ENCODE data around the gene SSU72.
"Not testable (repeated sequence)": the region's sequence is repeated elsewhere in the genome, so short reads cannot be mapped to it uniquely, and the experiment has no call there.

The SSU72 gene

DNA sequence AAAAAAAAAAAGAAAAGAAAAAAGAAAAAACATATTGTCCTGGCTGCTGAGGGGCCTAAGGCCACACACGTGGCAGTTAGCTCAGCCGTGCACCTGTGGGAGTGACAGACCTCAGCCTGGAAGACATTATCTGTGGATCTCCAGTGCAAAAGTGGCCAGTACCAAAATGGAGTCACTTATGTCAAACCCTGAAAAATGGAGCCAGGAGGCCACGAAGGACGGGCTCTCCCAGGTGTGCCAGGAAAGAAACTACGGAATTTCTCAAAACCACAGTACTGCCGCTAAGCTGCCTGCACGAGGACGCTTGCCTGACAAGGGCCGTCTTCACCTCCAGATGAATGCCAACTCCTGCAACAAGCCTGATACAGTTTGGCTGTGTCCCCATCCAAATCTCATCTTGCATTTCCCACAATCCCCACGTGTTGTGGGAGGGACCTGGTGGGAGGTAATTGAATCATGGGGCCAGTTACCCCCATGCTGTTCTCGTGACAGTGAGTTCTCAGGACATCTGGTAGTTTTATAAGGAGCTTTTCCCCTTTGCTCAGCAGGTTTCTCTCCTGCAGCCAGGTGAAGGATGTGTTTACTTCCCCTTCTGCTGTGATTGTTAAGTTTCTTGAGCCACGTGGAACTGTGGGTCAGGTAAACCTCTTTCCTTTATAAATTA, 35.3 kb upstream of the SSU72 start:
- no peak for DNase-seq

DNA sequence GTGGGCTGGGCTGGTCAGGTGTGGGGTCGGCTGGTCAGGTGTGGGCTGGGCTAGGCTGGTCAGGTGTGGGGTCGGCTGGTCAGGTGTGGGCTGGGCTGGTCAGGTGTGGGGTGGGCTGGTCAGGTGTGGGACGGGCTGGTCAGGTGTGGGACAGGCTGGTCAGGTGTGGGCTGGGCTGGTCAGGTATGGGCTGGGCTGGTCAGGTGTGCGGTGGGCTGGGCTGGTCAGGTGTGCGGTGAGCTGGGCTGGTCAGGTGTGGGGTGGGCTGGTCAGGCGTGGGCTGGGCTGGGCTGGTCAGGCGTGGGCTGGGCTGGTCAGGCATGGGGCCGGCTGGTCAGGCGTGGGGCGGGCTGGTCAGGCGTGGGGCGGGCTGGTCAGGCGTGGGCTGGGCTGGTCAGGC, 31.6 kb upstream of the SSU72 start:
- no peak for DNase-seq

DNA sequence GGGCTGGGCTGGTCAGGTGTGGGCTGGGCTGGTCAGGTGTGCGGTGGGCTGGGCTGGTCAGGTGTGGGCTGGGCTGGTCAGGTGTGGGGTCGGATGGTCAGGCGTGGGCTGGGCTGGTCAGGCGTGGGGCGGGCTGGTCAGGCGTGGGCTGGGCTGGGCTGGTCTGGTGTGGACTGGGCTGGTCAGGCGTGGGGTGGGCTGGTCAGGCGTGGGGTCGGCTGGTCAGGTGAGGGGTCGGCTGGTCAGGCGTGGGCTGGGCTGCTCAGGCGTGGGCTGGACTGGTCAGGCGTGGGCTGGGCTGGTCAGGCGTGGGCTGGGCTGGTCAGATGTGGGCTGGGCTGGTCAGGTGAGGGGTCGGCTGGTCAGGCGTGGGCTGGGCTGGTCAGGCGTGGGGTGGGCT, 31.1 kb upstream of the SSU72 start:
- no peak for DNase-seq

DNA sequence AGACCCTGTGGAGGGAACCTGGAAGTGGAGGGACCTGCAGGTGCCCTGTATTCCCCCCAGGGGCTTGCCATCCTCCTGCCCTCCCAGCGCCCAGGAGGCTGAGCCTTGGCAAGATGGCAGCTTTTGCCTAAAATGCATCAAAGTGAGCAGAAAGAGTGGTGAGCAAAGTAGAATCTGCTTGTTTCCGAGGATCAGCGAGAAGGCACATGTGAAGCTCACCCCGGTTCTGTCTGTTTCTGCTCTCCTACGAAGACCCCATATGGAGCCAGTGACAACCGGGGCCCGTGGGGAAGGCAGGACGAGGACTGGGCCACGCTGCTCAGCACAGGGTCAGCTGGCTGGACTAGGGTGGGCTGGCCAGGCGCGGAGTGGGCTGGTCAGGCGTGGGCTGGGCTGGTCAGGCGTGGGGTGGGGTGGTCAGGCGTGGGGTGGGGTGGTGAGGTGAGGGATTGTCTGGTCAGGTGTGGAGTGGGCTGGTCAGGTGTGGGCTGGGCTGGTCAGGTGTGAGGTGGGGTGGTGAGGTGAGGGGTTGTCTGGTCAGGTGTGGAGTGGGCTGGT, 30.4 kb upstream of the SSU72 start:
- DNase-seq: no peak

DNA sequence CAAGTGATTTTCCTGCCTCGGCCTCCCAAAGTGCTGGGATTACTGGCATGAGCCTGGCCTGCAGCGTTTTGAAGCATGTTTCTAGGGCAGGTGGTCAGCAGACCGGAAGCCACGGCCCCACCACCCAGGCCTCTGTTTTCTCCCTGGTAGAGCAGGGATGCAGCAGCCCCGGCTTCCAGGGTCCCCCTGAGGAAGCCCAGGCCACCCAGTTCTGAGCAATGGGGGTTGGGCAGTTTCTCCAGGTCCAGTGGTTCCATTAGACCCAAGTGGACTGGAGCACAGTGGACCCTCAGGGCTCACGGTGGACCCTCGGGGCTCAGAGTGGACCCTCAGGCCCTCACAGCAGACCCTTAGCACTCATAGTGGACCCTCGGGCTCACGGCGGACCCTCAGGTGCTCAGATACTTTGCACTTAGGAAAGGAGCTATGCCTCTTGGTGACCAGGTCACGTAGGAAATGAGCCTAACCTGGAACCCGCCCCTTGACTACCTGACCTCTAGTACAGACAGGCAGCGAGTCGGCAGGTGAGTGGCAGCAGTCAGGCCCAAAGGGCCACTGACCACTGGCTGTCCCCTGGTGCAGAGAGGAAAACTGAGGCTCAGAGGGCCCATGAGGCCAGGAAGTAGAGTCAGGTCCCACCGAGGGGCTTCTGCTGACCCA, 29.8 kb upstream of the SSU72 start:
- no peak for DNase-seq

DNA sequence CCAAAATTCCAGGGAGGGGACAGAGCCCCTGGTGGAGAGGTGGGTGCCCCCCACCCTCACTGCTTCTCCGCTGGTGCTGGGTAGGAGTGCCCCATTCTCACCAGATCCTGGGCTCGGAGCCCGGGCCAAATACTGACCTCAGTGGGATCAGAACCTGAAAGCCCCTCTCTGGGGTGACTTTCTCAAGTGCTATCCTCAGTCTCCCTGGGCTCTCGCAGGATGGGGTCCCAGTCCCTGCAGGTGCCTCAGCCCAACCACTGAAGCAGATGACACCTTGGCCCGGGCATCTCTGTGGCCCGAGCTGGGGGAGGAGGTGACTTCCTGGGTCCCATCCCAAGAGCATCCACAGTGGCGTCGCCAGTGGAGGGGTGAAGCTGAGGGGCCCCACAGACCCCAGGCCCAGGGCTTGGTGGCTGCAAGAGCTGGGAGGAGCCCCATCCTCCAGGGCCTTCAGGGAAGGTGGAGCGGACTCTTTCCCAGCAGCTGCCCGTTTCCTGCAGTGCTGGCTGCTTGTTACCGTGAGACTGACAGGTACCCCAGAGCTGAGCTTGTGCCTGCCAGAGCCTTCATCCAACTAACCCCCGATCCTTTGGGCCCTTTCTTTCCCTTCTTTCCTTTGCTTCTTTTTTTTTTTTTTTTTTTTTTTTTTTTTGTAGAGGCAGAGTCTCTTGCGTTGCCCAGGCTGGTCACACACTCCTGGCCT, 29.2 kb upstream of the SSU72 start:
- no peak for DNase-seq

DNA sequence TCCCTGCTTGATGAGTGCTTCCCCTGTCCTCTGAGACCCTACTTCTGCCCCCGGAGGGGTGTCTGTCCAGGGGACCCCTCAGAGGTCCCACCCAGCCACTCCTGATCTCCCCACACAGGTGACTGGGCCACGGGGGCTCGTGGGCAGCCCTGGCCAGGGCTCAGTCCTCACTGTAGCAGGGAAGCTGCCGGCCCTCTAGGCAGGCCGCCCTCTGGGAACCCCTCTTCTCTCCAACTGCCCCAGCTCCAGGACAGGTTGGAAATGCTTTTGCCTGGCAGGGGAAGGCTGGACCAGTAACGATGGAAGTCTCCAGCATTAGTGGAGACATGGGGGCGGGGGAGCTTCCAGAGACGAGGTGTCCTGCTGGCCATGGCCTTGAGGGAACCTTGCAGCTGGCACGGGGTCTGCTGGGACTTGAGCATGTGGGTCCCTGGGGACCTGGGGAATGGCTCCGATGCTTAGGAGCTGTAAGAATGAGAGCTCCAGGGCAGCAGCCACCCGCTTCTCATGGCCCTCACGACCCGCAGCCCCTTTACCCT, 28.4 kb upstream of the SSU72 start:
- no peak for DNase-seq

DNA sequence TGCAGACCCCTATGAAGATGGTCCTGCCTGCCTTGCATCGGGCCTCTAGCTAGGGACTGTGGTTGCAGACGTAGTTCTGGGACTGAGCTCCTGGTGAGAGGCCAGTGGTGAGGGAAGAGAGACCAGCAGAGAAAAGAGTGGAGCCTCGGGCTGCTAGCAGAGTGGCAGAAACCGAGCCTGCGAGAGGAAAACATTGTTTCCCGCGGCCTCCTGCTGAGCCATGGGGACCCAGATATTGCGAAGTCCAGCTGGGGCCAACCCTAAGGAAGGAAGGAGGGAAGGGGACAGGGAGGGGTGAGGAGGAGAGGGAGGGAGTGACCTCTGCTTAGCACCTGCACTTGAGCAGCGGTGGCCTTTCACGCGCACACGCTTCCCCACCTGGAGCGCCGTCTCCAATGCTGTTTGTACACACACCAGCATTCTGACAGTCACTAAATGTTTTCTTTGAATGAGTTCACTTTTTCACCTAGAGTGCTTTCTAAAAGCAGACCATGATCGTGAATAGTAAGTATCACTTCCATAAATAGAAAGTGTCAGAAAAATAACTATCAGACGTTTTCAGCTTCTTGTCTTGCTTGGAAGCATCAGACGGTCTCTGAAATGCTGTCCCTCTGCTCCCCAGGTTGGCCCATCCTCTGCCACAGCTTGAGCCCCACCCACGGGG, 27.8 kb upstream of the SSU72 start:
- DNase-seq: no peak

DNA sequence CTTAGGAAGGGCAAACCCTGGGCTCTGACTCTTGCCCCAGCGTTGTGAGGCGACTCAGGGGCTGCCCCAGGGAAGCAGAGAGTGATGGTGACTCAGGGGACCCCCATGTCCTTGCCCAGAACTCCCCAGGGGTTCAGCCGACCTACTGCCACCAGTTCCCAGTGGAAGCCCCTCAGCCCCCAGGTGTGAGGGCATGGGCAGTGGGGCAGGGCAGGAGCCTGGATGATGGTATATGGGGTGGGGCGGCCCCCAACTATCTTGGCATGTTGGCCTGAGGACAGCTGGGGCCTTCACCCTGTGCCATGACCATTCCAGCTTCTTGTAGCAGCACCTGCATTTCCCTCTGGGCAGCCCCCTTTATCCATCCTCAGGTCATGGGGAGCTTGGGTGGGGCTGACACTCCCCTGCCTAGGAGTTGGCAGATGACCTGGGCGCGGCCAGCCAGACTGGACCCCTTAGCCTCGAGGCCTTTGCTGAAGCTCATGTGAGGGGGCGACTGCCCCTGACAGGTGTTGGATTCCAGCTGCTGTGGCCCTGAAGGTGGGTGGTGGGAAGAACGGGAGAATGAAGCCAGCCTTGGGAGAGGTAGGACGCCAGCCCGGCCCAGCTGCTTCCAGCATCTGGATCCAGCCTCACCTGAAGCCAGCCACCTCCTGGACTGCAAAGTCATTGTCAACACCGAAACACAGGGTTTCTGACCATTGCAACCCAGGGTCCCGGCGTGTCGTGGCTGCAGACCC, 27.1 kb upstream of the SSU72 start:
- DNase-seq: no peak

DNA sequence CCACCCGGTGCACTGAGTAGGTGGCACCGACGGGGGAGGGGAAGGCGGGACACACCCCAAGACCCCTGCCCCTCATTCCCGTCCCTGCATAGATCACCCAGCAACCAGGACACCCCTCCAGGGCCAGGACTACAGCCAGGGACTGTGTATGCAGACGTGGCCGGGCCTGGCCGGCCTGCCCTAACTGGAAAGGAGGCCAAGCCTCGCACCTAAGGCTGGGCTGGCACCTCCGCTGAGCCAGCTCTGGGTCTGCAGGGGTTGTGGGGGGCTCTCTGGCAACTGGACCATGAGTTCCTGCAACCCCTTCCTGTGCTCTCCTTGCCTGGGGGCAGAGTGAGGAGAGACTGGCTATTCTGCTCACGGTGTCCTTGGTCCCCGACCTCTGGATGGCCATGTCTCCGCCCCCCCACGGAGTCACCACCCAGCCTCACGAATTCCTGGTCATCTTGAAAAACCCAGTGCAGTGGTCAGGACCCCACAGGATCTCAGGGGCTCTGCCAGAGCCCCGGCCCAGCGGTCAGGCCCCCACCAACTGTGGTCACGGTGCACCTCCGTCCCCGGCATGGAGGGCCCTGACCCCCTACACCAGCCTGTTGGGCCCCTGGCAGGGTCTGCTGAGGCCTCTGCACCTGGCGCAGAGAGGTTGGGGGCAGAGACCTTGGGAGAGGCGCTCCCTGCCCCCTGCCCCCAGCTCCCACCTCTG, 26.3 kb upstream of the SSU72 start:
- DNase-seq: no peak

DNA sequence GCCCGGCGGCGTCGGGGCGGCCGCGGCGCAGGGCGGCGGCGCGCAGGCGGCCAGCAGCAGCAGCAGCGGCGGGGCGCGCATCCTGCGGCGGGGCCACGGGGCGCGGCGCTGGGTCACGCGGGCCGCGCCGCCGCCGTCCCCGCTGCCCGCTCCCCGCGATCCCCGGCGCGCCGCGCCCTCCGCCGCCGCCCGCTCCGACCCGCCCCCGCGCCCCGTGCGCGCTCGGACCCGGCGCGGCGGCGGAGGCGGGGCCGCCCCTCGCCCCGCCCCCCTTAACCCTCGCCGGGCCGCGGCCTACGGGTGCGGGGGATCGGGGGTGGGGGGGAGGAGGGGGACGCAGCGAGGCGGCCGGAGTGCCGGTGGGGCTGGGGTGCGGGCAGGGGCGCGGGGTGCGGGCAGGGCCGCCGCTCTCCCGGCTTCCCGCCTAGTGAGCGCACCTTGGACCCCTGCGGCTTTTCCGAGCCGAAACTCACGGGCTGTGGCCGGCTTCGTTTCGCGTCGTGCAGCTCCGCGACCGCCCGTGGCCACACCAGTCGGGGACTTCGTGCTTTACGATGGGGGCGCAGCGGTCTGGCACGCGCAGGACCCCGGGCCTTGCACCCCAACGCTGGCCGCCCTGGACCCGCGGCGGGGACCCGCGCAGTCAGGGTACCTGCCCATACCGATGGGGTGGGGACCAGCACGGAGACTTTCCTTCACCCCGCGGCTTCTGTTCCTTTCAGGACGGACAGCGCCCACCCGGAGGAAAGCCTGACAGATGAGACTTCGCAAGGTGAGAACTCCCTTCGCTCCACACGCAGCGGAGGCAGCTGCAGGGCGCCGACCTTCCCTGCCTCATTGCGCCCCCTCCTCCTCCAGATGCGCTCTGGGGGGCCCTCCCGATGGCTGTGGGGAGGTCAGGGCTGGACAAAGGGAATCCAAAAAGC, 25.5 kb upstream of the SSU72 start, which contains the start of gene FNDC10:
Gene FNDC10, minus strand, starts transcription at position 201 of the 926 bp plus-strand sequence. Its CDS starts 120 bp downstream, at position 81.
- DNase-seq: no peak

DNA sequence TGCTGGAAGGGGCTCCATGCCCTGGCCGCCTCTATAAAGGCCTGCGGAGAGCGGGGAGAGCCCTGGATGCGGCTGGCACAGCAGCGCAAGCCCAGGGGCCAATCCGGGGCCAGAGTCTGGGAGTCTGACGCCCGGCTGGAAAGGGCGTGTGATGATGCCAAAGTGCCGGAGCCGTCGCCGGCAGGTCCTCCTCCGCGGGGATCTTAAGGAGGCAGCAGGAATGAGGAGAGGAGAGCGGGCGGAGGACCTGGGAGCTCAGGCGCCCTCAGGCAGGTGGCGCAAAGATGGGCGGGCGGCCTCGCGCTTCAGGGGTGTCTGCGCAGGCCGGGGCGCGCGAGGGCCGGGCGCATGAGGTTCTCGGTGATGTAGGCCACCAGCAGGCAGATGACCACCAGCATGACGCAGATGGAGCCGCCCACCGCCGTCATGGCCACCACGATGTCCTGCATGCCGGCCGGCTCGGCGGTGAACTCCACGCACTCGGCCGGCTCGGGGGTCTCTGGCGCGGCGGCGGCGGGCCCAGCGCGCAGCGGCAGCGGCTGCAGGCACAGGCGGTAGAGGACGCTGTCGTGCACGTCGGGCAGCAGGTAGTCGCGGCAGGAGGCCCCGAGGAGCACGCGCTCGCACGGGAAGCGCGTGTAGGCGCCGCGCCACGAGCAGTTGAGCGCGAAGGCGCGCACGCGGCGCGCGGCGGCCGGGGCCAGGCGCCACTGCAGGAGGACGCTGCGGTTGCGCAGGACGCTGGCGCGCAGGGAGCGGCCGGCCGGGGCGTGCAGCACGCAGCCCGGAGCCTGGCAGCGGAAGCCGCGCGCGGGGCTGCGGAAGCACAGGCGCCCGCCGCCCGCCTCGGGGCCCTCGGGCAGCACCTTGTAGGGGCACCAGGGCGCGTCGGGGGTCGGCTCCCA, 24.6 kb upstream of the SSU72 start:
- DNase-seq: no peak

DNA sequence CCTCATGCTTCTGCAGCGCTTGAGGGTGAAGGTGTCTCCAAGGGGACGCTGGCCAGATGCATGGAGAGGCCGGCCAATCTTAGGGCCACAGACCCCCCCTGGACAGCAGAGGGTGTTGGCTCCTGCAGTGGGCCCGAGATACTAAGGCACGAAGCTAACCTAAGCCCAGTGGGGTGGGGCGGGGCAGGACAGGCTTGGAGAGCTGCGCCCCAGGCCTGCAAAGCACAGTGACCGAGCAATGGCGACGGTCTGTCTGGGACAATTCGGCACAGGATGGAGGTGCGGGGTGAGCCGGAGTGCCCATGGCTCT, 24.0 kb upstream of the SSU72 start:
- DNase-seq: no peak

DNA sequence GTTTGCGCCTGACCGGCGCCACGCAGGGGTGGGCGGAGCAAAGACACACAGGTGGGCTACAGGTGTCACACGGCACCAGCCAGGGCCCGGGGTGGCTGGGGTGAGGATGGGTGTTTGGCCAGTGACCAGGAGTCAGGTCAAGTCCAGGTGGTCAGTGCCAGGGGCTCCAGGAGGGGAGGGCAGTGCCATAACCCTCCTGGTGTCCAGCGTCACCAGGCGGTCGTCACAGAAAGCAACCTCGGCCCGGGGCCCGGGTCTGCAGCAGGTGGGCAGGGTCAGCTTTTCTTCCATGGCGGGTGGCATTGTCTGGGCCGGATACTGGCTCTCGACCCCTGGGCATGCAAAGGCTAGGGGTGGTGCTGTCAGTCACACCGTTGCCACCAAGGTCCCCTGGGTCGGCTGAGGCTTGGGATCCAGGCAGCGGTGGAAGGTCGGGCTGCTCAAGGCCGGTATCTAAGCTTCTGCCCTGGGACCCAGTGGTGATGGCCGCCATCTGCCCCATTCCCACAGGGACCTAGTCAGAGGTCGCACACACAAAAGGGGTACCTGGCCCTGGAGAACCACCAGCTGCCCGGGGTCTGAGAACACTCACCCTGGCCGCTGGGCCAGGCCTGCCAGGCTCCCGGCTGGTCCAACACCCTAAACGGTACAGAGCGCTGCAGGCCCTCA, 23.5 kb upstream of the SSU72 start:
- DNase-seq: no peak

DNA sequence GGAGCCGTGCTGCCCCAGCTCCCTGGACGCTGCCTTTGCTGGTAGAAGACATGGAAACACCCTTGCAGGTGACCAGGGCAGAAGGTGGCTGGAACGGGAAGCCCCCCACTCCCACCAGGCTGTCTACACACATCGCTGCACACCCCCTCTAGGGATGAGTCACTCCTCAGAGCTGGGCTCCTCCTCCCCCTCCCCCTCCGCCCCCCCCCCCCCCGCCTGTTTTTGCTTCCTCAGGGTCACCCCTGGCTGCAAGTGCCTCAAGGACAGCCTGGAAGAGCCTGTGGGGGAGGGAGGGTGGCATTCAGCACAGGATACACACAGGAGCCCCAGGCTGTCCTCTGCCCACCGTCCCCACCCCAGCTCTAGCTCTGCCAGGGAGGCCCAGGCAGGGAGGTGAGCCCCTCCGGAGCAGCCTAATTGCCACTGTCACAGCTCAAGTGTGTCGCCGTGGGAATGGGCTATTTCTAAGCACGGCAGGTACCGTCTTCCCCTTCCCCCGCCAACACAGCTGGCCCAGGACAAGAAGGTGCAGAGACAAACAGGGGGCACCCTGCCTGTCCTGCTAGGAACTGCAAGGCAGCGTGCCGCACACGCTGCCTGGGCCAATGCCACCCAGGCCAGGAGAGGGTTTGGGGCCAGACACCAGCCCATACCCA, 22.7 kb upstream of the SSU72 start:
- no peak for DNase-seq

DNA sequence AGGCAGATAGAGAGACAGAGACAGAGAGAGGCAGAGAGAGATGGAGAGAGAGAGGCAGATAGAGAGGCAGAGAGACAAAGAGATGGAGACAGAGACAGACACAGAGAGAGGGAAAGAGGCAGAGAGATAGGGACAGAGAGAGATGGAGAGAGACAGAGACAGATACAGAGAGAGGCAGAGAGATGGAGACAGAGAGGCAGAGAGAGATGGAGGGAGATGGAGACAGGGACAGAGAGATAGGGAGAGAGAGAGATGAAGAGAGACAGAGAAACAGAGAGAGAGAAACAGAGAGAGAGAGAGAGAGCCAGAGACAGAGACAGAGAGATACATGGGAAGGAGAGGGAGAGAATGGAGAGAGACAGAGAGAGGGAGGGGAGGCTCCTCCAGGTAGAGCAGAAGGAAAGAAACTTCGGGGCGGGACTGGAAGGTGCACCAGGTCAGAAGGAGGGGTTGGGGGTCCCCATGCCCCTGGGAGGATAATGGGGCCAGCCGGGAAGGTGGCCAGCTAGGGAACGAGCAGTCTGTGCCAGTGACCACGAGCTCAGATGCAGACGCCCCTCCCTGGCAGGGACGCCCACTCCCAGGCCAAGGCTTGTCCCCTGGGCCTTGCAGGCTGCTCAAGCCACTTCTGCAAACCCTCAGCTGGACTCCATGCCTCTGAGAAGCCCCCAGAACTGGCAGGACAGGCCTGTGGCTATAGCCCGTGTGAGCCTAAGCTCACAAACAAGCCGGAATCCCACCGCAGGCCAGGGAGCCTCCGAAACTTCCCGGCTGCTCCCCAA, 22.0 kb upstream of the SSU72 start:
- DNase-seq: no peak

DNA sequence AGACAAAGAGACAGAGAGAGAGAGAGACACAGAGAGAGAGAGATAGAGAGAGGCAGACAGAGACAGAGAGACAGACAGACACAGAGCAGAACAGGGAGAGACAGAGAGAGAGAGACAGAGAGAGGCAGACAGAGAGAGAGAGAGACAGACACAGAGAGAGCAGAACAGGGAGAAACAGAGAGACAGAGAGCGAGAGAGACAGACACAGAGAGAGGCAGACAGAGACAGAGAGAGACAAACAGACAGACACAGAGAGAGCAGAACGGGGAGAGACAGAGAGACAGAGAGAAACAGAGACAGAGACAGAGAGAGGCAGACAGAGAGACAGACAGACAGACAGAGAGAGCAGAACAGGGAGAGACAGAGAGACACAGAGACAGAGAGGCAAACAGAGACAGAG, 20.7 kb upstream of the SSU72 start:
- DNase-seq: not testable (repeated sequence)

Data from activated CD8-positive, alpha-beta memory T cell treated with anti-CD3 and anti-CD28 coated beads, Interleukin-2, amount 50 U/mL, for 4 hours (primary cell).